H1 (cell line): ENCODE data around the gene OR6F1. TPM values are rescaled to one million over a fixed set of nuclear protein-coding genes. Genes with fewer than 3 reads are reported as not detected.

Experiments
- FOSL1 ChIP-seq: IDR thresholded peaks from 2 replicates; pipeline ENCODE4 v1.6.1; 2011; ENCODE audit warnings: mild to moderate bottlenecking, low read depth, low read length, moderate library complexity; ENCODE audit not compliant: insufficient read depth
- KDM5A ChIP-seq: fragments of 200-600 bp; IDR thresholded peaks from 2 replicates; pipeline ENCODE4 v1.7.1; 2012; ENCODE audit warnings: mild to moderate bottlenecking, low read length, inconsistent platforms, mixed read lengths
- TAF1 ChIP-seq: IDR thresholded peaks from 2 replicates; pipeline ENCODE4 v1.6.1; 2011; ENCODE audit warnings: mild to moderate bottlenecking, low read depth, low read length
- polyA plus RNA-seq, 7 experiments: library from polyadenylated mRNA; depleted of rRNA in 3 of 7; stranded (reverse) in 5 of 7; unstranded in 2 of 7; fragments of >200 nt in 5 of 7; fragments of 200-250 nt in 2 of 7; gene quantifications; 1 replicate in 5 of 7; 2 replicates in 1 of 7; 4 replicates in 1 of 7; pipeline versions ENCODE4 v1.2.1 to v1.2.3, GENCODE V29; 2011 to 2013; ENCODE audit warnings: missing spikeins in 2 of 7, mixed read lengths in 2 of 7
- total RNA-seq: library from RNA; stranded (reverse); fragmentation: NEBNext Ultra II Directional; extraction: Animal tissue kit (Norgen Biotek cat#: 25700); gene quantifications from 2 replicates; pipeline ENCODE4 v1.2.1, GENCODE V29; 2021
- TF ChIP-seq, protein P1 (sequence below), 3 experiments: IDR thresholded peaks; 1 replicate in 2 of 3; 2 replicates in 1 of 3; pipeline versions ENCODE4 v1.5.1 to v1.6.1; 2011; ENCODE audit warnings: low read length in 3 of 3, mild to moderate bottlenecking in 3 of 3, inconsistent platforms in 2 of 3, low read depth in 1 of 3, moderate library complexity in 1 of 3; ENCODE audit not compliant: insufficient read depth in 1 of 3; ENCODE audit errors: control extremely low read depth in 1 of 3
- TF ChIP-seq, protein P2 (sequence below): fragments of 300-600 bp; sonication (generic); IDR thresholded peaks from 2 replicates; pipeline ENCODE4 v1.7.1; 2012; ENCODE audit warnings: low read length, moderate library complexity, mild to moderate bottlenecking, inconsistent platforms; ENCODE audit not compliant: insufficient replicate concordance

Gene OR6F1
- total and polyA plus RNA-seq, 2 of the 8 experiments (the other 6 are each of a cell fraction or from before 2014, with no cell fraction given), result not detected

DNA sequence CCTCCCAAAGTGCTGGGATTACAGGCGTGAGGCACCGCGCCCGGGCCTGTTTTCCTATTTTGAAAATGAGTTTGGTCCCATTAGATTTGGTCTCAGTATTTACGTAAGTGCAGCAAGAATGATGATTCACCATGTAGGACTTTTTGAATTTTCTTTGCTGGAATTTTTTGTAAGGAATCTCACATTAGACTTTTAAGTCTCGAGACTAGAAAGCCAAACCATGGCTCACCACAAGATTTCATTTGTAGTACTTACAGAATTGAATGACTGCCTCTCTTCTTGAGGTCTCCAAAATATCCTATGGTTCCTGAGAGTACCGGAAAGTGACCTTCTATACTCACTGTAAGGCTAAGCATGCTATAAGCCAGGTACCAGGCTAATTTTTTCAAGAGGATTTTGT, 31.2 kb upstream of the OR6F1 start (continued):
- TF ChIP-seq, protein P1, sequence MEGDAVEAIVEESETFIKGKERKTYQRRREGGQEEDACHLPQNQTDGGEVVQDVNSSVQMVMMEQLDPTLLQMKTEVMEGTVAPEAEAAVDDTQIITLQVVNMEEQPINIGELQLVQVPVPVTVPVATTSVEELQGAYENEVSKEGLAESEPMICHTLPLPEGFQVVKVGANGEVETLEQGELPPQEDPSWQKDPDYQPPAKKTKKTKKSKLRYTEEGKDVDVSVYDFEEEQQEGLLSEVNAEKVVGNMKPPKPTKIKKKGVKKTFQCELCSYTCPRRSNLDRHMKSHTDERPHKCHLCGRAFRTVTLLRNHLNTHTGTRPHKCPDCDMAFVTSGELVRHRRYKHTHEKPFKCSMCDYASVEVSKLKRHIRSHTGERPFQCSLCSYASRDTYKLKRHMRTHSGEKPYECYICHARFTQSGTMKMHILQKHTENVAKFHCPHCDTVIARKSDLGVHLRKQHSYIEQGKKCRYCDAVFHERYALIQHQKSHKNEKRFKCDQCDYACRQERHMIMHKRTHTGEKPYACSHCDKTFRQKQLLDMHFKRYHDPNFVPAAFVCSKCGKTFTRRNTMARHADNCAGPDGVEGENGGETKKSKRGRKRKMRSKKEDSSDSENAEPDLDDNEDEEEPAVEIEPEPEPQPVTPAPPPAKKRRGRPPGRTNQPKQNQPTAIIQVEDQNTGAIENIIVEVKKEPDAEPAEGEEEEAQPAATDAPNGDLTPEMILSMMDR (IDR thresholded peaks at IDR 0.05; ENCODE audit: control extremely low read depth in 1 of 3, insufficient read depth in 1 of 3, low read depth in 1 of 3, low read length in 3 of 3), result no peak
- TF ChIP-seq, protein P2, sequence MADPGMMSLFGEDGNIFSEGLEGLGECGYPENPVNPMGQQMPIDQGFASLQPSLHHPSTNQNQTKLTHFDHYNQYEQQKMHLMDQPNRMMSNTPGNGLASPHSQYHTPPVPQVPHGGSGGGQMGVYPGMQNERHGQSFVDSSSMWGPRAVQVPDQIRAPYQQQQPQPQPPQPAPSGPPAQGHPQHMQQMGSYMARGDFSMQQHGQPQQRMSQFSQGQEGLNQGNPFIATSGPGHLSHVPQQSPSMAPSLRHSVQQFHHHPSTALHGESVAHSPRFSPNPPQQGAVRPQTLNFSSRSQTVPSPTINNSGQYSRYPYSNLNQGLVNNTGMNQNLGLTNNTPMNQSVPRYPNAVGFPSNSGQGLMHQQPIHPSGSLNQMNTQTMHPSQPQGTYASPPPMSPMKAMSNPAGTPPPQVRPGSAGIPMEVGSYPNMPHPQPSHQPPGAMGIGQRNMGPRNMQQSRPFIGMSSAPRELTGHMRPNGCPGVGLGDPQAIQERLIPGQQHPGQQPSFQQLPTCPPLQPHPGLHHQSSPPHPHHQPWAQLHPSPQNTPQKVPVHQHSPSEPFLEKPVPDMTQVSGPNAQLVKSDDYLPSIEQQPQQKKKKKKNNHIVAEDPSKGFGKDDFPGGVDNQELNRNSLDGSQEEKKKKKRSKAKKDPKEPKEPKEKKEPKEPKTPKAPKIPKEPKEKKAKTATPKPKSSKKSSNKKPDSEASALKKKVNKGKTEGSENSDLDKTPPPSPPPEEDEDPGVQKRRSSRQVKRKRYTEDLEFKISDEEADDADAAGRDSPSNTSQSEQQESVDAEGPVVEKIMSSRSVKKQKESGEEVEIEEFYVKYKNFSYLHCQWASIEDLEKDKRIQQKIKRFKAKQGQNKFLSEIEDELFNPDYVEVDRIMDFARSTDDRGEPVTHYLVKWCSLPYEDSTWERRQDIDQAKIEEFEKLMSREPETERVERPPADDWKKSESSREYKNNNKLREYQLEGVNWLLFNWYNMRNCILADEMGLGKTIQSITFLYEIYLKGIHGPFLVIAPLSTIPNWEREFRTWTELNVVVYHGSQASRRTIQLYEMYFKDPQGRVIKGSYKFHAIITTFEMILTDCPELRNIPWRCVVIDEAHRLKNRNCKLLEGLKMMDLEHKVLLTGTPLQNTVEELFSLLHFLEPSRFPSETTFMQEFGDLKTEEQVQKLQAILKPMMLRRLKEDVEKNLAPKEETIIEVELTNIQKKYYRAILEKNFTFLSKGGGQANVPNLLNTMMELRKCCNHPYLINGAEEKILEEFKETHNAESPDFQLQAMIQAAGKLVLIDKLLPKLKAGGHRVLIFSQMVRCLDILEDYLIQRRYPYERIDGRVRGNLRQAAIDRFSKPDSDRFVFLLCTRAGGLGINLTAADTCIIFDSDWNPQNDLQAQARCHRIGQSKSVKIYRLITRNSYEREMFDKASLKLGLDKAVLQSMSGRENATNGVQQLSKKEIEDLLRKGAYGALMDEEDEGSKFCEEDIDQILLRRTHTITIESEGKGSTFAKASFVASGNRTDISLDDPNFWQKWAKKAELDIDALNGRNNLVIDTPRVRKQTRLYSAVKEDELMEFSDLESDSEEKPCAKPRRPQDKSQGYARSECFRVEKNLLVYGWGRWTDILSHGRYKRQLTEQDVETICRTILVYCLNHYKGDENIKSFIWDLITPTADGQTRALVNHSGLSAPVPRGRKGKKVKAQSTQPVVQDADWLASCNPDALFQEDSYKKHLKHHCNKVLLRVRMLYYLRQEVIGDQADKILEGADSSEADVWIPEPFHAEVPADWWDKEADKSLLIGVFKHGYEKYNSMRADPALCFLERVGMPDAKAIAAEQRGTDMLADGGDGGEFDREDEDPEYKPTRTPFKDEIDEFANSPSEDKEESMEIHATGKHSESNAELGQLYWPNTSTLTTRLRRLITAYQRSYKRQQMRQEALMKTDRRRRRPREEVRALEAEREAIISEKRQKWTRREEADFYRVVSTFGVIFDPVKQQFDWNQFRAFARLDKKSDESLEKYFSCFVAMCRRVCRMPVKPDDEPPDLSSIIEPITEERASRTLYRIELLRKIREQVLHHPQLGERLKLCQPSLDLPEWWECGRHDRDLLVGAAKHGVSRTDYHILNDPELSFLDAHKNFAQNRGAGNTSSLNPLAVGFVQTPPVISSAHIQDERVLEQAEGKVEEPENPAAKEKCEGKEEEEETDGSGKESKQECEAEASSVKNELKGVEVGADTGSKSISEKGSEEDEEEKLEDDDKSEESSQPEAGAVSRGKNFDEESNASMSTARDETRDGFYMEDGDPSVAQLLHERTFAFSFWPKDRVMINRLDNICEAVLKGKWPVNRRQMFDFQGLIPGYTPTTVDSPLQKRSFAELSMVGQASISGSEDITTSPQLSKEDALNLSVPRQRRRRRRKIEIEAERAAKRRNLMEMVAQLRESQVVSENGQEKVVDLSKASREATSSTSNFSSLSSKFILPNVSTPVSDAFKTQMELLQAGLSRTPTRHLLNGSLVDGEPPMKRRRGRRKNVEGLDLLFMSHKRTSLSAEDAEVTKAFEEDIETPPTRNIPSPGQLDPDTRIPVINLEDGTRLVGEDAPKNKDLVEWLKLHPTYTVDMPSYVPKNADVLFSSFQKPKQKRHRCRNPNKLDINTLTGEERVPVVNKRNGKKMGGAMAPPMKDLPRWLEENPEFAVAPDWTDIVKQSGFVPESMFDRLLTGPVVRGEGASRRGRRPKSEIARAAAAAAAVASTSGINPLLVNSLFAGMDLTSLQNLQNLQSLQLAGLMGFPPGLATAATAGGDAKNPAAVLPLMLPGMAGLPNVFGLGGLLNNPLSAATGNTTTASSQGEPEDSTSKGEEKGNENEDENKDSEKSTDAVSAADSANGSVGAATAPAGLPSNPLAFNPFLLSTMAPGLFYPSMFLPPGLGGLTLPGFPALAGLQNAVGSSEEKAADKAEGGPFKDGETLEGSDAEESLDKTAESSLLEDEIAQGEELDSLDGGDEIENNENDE, result no peak
- TF ChIP-seq TAF1 (no peak), FOSL1 (no peak), KDM5A (no peak)
